K562 treated with DMSO at 1 percent for 24 hours (cell line): ENCODE data around the gene CDKN2AIPNL. TPM values are rescaled to one million over a fixed set of nuclear protein-coding genes. Genes with fewer than 3 reads are reported as not detected.

Source experiments
- total RNA-seq: library from RNA; unstranded; fragments of 300-600 nt; gene quantifications from 2 replicates; pipeline ENCODE4 v1.2.3, GENCODE V29; 2022; ENCODE audit warnings: low read depth; ENCODE audit not compliant: insufficient read depth

CDKN2AIPNL gene
- total RNA-seq: 46.1 and 54.1 TPM in 2 replicates

GRCh38 chr5:134411546-134412266 lies at the start of gene CDKN2AIPNL:
Gene CDKN2AIPNL (minus strand): TSS chr5:134411881. CDS start chr5:134411854, 27 bp downstream.

GRCh38 chr5:134370871-134371833 lies 40.5 kb downstream of the CDKN2AIPNL start, which contains the start of gene UBE2B:
Gene UBE2B (plus strand): TSS chr5:134371569. CDS start chr5:134371596, 27 bp downstream.

Other genes with a start within 250 kb of the CDKN2AIPNL start
- 443 and 470 TPM in 2 replicates for gene SKP1, start 234.9 kb downstream of the CDKN2AIPNL start, total RNA-seq
- gene PPP2CA, start 185.8 kb downstream of the CDKN2AIPNL start, total RNA-seq: 159 and 164 TPM in 2 replicates
- 2.9 TPM in 1 of 2 replicates, not detected in the other for gene CDKL3, start 44.7 kb downstream of the CDKN2AIPNL start, total RNA-seq
- gene UBE2B, start 40.3 kb downstream of the CDKN2AIPNL start, total RNA-seq: 21.9 and 38.3 TPM in 2 replicates
- 25.8 and 26.0 TPM in 2 replicates for gene JADE2, start 113.8 kb upstream of the CDKN2AIPNL start, total RNA-seq
- gene SAR1B, start 220.9 kb upstream of the CDKN2AIPNL start, total RNA-seq: 37.9 and 60.3 TPM in 2 replicates
- 11.1 and 12.8 TPM in 2 replicates for gene SEC24A, start 236.9 kb upstream of the CDKN2AIPNL start, total RNA-seq